Upper lobe of left lung (tissue), 4 donors: ENCODE data around the gene VPS13A.

Experiments used
- POLR2A ChIP-seq, 4 donors: fragments of 450-650 bp; IDR thresholded peaks; one replicate each; pipeline ENCODE4 v1.5.1; 2016 to 2017; ENCODE audit warnings: antibody characterized with exemption in 4 of 4, mild to moderate bottlenecking in 2 of 4
- POLR2AphosphoS5 ChIP-seq, 2 donors: sonication (generic); formaldehyde crosslinking; IDR thresholded peaks; one replicate each; pipeline ENCODE4 v1.5.1; 2017; ENCODE audit warnings: antibody characterized with exemption in 2 of 2

GRCh38 chr9:77442436-77442835 lies 265.1 kb downstream of the VPS13A start:
- no peak for TF ChIP-seq POLR2A (IDR thresholded peaks at IDR 0.05)
- TF ChIP-seq POLR2AphosphoS5 (IDR thresholded peaks at IDR 0.05) = no peak
